Thoracic aorta (tissue), 2 donors: Measurements from ENCODE around the gene ATG16L2. TPM values are rescaled to one million over a fixed set of nuclear protein-coding genes. Genes with fewer than 3 reads are reported as not detected.
A peak's percentile ranks its signal among the peaks of the same experiment; 100 is the strongest.
"Not testable (repeated sequence)": the region's sequence is repeated elsewhere in the genome, so short reads cannot be mapped to it uniquely, and the experiment has no call there.

Experiments
- ATAC-seq: fragments of 150-250 bp; one replicate; pipeline ENCODE4 v1.8.0; 2017; ENCODE audit warnings: low read depth; ENCODE audit not compliant: insufficient number of reproducible peaks, low FRiP score
- DNase-seq: peaks from one replicate; pipeline ENCODE4 v3.0.0-alpha.2; 2020; ENCODE audit warnings: low spot score
- H3K27ac ChIP-seq, 2 donors: fragments of 200-600 bp; sonication (generic); 1 replicate in 1 of 2; 2 replicates in 1 of 2; pipeline ENCODE4 v1.5.1; 2016; ENCODE audit warnings: mild to moderate bottlenecking in 2 of 2, moderate library complexity in 2 of 2
- H3K27me3 ChIP-seq: fragments of 200-600 bp; sonication (generic); replicated peaks from 2 replicates; pipeline ENCODE4 v1.6.0; 2016; ENCODE audit warnings: mild to moderate bottlenecking; ENCODE audit not compliant: insufficient read depth
- H3K36me3 ChIP-seq: fragments of 200-600 bp; sonication (generic); one replicate; pipeline ENCODE4 v1.5.1; 2016
- H3K4me1 ChIP-seq, 2 donors: fragments of 200-600 bp; sonication (generic); 1 replicate in 1 of 2; 2 replicates in 1 of 2; pipeline versions ENCODE4 v1.5.1 to v1.6.0; 2016; ENCODE audit warnings: low read depth in 2 of 2, mild to moderate bottlenecking in 1 of 2; ENCODE audit not compliant: control insufficient read depth in 1 of 2
- H3K4me3 ChIP-seq: fragments of 200-600 bp; sonication (generic); 2 replicates; pipeline ENCODE4 v1.5.1; 2016; ENCODE audit warnings: mild to moderate bottlenecking
- H3K9me3 ChIP-seq: fragments of 200-600 bp; sonication (generic); 2 replicates; pipeline ENCODE4 v1.5.1; 2016
- CTCF ChIP-seq: fragments of 200-600 bp; sonication (generic); IDR thresholded peaks from one replicate; pipeline ENCODE4 v1.5.1; 2019; ENCODE audit warnings: antibody characterized with exemption
- total RNA-seq, 2 donors: library from RNA; depleted of rRNA; stranded (reverse); fragments of >200 nt; gene quantifications; one replicate each; pipeline versions ENCODE4 v1.1.0 to v1.2.3, GENCODE V29; 2016

The ATG16L2 gene
- total RNA-seq, 2 donors from 2014 or later, result 36.0 to 65.5 TPM

GRCh38 chr11:72848846-72849466 is 34.7 kb downstream of the ATG16L2 start:
- DNase-seq (no peak), ATAC-seq (no peak)
- no peaks in the 10 kb centered on the region for H3K27me3 ChIP-seq

GRCh38 chr11:72850832-72851231 is 36.6 kb downstream of the ATG16L2 start:
- no peaks in the 10 kb centered on the region for H3K27me3 ChIP-seq
- ATAC-seq, result no peak
- no peaks in the 10 kb centered on the region for H3K9me3 ChIP-seq

More at GRCh38 chr11:72848846-72849466, 34.7 kb downstream of the ATG16L2 start:
- Histone ChIP-seq H3K36me3 (no peaks in the 10 kb centered on the region), H3K4me1 (peaks cover 3 to 9% of the 10 kb centered on the region in 2 donors), H3K9me3 (no peaks in the 10 kb centered on the region), H3K4me3 (no peak overlapping the region), H3K27ac (peak overlapping the region in 1 of 2 donors; percentile 29)
- TF ChIP-seq CTCF, result peak; percentile 53

GRCh38 chr11:72851726-72852125 is 37.5 kb downstream of the ATG16L2 start:
- Histone ChIP-seq H3K9me3 (no peaks in the 10 kb centered on the region), H3K4me3 (no peak overlapping the region), H3K27ac (no peak overlapping the region), H3K36me3 (no peaks in the 10 kb centered on the region), H3K27me3 (no peaks in the 10 kb centered on the region), H3K4me1 (peaks cover 16 to 20% of the 10 kb centered on the region in 2 donors)
- ATAC-seq (no peak), DNase-seq (no peak)
- no peak for TF ChIP-seq CTCF

More at GRCh38 chr11:72850832-72851231, 36.6 kb downstream of the ATG16L2 start:
- H3K27ac ChIP-seq, result no peak overlapping the region
- no peaks in the 10 kb centered on the region for H3K36me3 ChIP-seq
- peaks cover 7 to 11% of the 10 kb centered on the region in 2 donors for H3K4me1 ChIP-seq
- no peak for TF ChIP-seq CTCF
- no peak for DNase-seq
- H3K4me3 ChIP-seq, result no peak overlapping the region

- H3K36me3 ChIP-seq, result no peaks in the 10 kb centered on the region
- no peak for ATAC-seq
- TF ChIP-seq CTCF, result no peak
- peak overlapping the region; percentile 52 to 64 for H3K27ac ChIP-seq
- H3K9me3 ChIP-seq, result no peaks in the 10 kb centered on the region
- no peaks in the 10 kb centered on the region for H3K27me3 ChIP-seq
- peaks cover 24 to 42% of the 10 kb centered on the region in 2 donors for H3K4me1 ChIP-seq
- H3K4me3 ChIP-seq, result no peak overlapping the region
- no peak for DNase-seq
Observed at GRCh38 chr11:72856065-72856464, 41.9 kb downstream of the ATG16L2 start.

GRCh38 chr11:72856551-72857345 is 42.5 kb downstream of the ATG16L2 start:
- H3K4me3 ChIP-seq, result no peak overlapping the region
- no peak for TF ChIP-seq CTCF

GRCh38 chr11:72858267-72858666 is 44.1 kb downstream of the ATG16L2 start:
- H3K9me3 ChIP-seq, H3K4me3 ChIP-seq, DNase-seq, ATAC-seq, H3K36me3 ChIP-seq, H3K27me3 ChIP-seq: not testable (repeated sequence)
- Histone ChIP-seq H3K27ac (peak overlapping the region; percentile 51 to 64), H3K4me1 (peaks cover 24 to 50% of the 10 kb centered on the region in 2 donors)

More at GRCh38 chr11:72856551-72857345, 42.5 kb downstream of the ATG16L2 start:
- Histone ChIP-seq H3K27ac (peak overlapping the region; percentile 52 to 64), H3K4me1 (peaks cover 24 to 42% of the 10 kb centered on the region in 2 donors), H3K9me3 (no peaks in the 10 kb centered on the region), H3K36me3 (no peaks in the 10 kb centered on the region), H3K27me3 (no peaks in the 10 kb centered on the region)
- ATAC-seq, result no peak
- DNase-seq, result no peak
